Activated effector memory CD4-positive, alpha-beta T cell treated with Interleukin-2 at 50 U/mL for 16 hours (primary cell): ENCODE measurements around the gene PLGRKT.
"Not testable (repeated sequence)": the region's sequence is repeated elsewhere in the genome, so short reads cannot be mapped to it uniquely, and the experiment has no call there.

ENCODE experiments used
- DNase-seq: peaks from one replicate; pipeline ENCODE4 v3.0.0-alpha.2; 2020

The PLGRKT gene

DNA sequence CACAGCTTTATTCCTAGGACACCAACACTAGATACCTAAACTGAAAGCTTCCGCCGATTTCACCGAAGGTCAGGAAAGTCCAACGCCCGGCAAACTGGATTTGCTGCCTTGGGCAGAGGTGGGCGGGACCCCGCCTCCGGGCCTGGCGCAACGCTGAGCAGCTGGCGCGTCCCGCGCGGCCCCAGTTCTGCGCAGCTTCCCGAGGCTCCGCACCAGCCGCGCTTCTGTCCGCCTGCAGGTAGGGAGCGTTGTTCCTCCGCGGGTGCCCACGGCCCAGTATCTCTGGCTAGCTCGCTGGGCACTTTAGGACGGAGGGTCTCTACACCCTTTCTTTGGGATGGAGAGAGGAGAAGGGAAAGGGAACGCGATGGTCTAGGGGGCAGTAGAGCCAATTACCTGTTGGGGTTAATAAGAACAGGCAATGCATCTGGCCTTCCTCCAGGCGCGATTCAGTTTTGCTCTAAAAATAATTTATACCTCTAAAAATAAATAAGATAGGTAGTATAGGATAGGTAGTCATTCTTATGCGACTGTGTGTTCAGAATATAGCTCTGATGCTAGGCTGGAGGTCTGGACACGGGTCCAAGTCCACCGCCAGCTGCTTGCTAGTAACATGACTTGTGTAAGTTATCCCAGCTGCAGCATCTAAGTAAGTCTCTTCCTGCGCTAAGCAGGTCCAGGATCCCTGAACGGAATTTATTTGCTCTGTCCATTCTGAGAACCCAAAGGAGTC lies 12.8 kb upstream of the PLGRKT start, which contains the start of gene CD274:
TSS of gene CD274 (plus strand) at position 184 of the 733 bp plus-strand sequence. CDS start 5,572 bp downstream, outside the sequence.
- DNase-seq: peak; percentile 74

DNA sequence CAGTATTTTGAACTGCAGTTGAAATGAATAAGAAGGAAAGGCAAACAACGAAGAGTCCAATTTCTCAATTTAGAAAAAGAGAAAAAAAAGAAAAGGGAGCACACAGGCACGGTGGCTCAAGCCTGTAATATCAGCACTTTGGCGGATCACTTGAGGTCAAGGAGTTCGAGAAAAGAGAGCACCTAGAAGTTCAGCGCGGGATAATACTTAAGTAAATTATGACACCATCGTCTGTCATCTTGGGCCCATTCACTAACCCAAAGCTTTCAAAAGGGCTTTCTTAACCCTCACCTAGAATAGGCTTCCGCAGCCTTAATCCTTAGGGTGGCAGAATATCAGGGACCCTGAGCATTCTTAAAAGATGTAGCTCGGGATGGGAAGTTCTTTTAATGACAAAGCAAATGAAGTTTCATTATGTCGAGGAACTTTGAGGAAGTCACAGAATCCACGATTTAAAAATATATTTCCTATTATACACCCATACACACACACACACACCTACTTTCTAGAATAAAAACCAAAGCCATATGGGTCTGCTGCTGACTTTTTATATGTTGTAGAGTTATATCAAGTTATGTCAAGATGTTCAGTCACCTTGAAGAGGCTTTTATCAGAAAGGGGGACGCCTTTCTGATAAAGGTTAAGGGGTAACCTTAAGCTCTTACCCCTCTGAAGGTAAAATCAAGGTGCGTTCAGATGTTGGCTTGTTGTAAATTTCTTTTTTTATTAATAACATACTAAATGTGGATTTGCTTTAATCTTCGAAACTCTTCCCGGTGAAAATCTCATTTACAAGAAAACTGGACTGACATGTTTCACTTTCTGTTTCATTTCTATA lies 12.0 kb upstream of the PLGRKT start:
- DNase-seq: no peak

DNA sequence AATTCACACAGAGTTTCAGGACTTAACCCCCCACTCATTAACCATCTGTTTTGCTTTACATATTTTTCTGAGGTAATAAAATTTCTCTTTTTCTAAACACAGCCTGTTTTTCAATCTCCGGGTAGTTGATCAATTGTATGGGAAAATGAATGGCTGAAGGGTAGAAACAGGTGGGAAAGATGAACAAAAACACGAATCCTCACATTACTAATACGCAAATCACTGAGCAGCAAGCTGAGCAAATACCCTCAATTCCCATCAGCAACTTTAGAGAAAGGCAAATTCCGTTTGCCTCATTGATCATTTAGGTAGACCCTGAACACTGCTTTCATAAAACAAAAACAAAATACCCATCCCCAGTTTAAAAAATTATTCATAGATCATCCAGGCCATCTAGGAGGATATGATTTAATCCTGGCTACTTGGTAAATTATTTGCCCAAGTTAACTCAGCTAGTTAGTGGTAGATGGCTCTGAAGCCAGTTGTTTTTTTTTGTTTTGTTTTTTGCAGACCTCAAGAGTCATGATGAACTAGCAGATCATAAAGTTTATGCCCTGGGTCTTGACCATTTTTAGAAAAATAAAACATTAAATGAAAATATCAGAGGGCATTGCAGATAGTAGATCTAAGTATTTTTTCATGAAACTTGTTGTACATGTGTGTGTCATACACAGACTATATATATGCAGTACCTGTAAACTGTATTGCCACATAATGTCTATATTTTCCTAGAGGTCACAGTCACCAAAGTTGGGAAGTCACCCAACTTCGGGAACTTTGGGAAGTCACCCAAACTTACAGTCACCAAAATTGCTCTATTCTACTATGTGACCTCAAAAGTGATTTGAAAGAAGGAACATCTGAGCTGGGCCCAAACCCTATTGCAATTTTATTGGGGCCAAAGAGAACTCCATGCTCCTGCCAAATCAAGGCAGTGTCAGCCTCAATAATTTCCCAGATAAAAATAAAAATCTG lies 11.0 kb upstream of the PLGRKT start:
- DNase-seq: no peak

DNA sequence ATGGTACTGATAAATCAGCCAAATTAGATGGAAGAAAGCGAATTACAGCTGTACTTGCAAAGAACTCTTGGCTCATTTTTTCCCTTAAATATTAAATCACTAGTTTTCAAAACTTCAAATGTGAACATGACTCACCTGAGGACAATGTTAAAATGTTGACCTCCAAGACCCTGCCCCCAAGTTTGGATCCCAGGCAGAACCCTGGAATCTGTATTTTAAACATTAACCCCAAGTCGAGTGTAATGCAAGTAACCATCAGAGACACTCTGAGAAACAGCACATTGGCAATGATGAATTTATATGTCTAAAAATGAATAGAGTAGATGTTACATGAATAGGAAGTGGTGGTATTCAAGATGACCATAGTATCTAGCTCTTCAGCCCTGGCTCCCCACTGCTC lies 10.3 kb upstream of the PLGRKT start:
- no peak for DNase-seq

DNA sequence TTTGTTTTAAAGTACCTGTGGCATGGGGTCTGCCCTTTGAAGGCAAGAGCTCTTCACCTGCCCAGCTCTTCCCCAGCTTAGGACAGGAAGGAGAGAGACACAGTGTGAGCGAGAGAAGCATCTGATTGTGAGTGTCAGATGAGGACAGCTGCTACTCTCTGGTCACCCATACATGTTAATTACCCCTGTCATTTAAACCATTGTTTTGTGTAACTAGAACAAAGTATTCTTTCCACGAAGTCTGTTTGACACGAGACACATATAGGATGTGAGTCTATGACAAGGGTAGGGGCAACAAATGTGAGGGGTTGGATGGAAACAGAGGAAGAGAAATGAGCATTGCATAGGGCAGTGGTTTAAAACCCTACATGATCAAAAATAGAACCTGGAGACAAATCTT lies 9.6 kb upstream of the PLGRKT start:
- DNase-seq: no peak

DNA sequence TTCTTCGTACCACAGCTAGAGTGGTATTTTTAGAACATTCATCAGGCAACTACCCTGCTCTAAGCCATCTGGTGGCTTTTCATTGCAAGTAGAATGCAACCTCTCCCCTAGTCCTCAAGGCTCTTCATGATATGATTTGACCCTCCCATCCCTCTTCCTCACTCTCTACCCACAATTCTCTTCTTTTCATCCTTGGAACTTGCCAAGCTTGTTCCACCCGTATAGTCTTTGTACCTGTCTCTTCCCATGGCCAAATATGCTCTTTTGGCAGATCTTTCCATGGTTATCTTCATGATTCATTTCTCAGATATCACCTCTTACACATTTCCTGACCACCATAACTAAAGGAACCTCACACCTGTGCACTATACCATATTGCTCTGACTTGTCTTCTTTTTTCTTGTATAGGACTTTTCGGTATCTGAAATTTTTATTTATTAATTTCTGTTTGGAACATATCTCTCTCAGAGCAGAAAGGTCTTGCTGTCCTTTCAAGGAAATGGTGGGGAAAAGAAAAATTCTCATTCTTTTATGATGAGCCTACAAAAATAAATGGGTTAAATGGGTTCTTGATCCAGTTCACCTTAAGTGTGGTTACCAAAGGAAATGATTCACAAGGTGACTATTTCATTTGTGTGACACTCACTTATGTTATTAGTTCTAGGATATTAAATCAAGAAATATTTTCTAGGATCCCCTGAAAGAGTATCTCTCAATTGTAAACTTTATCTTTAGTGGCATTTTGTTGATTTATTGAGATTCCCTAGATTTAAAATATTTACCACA lies 8.9 kb upstream of the PLGRKT start:
- no peak for DNase-seq

DNA sequence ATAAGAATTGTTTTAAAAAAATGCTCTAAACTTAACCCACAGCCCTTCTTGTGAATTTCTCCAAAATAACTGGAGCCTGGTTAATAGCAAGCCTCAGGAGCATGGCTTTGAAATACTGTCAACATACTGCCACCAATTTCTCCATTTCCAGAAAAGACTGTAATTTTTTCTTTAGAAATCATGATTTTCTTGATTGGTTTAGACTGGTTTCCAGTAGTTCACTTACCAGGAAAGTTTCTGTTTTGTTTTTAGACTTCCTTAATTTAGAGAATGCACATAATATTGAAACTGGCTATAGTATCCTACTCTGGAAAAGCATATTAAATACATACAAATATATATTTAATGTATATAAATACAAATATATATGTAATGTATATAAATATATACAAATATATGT lies 8.2 kb upstream of the PLGRKT start:
- DNase-seq: no peak

DNA sequence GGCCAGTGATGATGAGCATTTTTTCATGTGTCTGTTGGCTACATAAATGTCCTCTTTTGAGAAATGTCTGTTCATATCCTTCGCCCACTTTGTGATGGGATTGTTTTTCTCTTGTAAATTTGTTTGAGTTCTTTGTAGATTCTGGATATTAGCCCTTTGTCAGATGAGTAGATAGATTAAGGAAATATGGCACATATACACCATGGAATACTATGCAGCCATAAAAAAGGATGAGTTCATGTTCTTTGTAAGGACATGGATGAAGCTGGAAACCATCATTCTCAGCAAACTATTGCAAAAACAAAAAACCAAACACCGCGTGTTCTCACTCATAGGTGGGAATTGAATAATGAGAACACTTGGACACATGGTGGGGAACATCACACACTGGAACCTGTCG lies 7.4 kb upstream of the PLGRKT start:
- DNase-seq: not testable (repeated sequence)

DNA sequence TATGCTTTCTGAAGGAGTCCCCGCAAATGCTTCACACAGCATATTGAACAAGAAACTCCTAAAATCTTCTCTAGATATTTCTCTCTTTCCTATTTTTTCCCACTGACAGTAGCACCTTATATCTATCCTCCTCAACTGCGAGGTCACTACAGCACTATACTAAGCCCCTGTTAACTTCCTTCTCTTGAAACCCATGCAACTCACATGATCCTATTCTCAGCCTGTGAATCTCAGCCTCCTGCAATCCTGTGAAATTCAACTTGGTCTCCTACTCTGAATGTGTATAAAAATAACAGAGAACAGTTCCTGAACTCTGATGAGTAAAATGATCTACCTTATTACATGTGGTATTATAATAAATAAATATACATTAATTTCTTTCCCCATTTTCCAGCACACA lies 6.1 kb upstream of the PLGRKT start:
- no peak for DNase-seq

DNA sequence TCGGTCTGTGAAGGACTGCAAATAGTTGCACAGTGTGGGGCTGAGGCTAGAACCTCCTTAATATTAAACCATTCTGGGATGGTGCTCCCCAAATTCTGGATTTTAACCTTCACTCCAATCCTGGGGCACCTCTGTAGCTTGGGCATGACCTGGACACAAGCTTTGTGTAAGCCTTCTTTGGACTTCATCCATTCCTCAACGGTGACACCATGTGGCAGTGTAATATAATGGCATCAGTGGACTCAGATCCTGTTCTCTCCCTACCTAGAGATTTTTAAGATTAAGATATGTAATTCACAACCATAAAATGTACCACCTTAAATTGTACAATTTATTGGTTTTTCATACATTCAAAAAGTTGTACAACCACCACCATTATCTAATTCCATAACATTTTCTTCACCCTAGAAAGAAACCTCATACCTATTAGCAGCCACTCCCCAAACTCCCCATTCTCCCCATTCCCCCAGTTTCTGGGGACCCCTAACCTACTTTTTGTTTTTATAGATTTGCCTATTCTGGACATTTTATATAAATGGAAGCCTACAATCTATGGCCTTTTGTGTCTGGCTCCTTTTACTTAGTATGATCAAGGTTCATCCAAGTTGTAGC lies 4.8 kb upstream of the PLGRKT start:
- no peak for DNase-seq

DNA sequence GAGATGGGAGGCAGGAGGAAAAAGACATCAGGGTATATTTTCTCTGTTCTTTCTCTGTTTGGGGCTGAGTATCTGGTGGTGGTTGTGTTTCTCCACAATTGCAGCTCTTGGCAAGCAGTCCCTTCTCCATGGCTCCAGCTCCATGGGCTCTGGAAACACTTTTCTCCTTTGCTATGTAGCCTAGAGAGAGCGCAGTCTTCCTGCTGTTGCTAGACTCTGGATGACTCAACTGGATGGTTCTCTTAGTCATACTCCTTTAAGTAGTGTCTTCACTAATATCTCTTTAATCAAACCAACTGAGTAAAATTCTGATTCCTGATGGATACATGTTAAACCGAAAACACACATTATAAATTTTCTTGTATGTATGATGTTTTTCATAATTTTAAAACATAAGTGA lies 3.3 kb upstream of the PLGRKT start:
- DNase-seq: no peak

DNA sequence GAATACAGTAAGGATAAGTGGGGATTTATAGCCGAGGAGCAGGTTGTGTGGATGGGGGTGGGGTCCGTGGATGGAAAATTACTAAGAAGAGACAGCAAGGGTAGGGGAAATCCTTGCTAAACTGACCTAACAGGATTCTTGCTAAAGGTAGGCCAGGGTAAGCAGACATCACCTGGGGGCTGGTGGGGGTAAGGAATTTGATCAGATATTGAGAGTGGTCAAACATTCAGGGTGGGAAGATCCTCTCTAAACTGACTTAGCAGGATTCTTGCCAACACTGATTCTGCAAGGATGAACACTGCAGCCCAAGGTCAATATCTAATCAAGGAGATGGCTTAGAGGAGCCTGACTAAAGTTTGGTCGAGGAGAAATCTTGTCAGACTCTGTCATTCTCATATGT lies 2.7 kb upstream of the PLGRKT start:
- no peak for DNase-seq

DNA sequence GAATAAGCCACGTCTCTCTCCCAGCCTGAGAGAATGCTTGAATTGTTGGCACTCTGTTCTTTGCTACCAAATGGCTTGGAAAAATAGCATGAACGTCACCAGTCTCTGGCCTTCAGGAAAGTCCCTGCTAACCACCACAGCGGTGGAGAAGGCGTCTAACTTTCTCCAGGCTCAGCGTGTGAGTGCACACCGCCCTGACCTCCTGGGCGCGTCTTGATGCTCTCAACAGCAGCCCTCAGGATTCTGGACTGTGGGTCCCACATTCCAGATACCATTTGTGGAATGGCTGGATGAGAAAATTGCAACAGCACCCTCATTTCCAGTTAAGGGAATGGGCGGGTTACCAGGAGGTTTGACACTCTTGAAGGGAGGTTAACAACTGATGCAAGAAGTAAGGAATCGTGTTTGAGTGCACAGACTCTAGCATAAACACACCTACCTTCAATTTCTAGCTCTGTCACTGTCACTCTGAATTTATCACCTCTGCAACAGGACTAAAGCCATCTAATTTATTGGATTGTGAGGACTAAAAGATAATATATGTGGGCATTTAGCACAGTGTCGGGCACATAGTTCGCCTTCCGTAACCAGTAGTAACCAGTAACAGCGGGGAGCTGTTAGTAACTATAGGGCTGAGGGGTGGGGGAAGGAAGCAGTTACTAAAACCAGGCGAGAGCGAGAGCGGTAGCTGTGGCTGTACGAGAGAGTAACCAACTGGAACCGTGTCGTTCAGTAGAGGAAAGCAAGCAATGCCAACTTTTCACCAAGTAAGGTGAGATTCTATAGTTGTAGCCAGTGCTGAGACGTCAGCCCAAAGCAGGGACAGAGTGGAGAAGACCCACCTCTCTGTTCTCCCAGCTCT lies 807 bp upstream of the PLGRKT start:
- DNase-seq: peak; percentile 27

DNA sequence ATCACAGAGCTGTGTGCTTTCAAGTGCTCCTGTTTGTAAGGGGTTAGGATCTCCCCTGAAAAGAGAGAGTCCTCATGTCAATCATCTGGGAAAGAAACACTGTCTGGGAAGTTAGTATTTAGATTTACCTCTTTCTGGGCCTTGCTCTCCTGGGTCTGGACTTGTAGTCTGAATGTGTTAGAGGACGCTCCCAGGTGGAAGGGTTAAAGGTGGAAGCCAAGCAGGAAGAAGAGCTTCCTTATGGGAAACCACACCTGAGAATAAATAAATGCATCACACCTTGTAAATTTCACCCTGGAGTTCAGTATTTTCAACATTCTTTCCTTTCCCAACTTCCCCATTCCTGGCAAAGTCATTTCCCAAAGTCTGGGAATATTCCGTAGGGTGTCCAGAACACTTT lies 1.3 kb downstream of the PLGRKT start:
- no peak for DNase-seq

DNA sequence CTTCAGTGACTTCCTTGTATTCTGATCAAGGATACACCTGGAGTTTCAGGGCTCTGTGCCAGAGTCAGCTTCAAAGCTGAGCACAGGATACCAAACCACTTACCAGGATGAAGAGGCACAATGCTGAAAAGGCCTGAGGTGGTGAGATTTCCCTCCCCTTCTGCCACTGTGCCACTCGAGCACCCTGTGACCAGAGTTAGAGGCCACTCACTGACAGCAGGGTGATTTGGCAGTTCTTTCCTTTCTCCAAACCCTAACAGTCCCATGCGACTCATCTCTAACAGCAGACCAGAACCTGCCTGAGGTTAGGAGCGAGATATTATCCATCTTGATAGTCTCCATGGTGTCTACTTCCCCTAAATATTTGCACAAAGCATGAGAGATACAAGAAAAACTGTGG lies 1.8 kb downstream of the PLGRKT start:
- DNase-seq: no peak

DNA sequence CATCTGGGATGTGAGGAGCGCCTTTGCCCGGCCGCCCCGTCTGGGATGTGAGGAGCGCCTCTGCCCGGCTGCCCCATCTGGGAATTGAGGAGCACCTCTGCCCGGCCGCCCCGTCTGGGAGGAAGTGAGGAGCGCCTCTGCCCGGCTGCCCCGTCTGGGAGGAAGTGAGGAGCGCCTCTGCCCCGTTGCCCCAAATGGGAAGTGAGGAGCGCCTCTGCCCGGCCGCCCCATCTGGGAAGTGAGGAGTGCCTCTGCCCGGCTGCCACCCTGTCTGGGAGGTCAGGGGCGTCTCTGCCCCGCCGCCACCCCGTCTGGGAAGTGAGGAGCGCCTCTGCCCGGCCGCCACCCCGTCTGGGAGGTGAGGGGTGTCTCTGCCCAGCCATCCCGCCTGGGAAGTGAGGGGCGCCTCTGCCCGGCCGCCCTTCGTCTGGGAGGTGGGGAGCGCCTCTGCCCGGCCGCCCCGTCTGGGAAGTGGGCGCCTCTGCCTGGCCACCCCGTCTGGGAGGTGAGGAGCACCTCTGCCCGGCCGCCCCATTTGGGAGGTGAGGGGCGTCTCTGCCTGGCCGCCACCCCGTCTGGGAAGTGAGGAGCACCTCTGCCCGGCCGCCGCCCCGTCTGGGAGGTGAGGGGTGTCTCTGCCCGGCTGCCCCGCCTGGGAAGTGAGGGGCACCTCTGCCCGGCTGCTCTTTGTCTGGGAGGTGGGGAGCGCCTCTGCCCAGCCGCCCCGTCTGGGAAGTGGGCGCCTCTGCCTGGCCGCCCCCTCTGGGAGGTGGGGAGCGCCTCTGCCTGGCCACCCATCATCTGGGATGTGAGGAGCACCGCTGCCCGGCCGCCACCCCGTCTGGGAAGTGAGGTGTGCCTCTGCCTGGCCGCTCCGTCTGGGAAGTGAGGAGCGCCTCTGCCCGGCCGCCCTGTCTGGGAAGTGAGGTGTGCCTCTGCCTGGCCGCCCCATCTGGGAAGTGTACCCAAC lies 3.6 kb downstream of the PLGRKT start:
- not testable (repeated sequence) for DNase-seq

DNA sequence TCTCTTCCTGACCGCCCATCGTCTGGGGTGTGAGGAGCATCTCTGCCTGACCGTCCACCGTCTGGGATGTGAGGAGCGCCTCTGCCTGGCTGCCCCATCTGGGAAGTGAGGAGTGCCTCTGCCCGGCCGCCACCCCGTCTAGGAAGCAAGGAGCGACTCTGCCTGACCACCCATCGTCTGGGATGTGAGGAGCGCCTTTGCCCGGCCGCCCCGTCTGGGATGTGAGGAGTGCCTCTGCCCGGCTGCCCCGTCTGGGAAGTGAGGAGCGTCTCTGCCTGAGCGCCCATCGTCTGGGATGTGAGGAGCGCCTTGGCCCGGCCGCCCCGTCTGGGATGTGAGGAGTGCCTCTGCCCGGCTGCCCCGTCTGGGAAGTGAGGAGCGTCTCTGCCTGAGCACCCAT lies 4.4 kb downstream of the PLGRKT start:
- DNase-seq: not testable (repeated sequence)

DNA sequence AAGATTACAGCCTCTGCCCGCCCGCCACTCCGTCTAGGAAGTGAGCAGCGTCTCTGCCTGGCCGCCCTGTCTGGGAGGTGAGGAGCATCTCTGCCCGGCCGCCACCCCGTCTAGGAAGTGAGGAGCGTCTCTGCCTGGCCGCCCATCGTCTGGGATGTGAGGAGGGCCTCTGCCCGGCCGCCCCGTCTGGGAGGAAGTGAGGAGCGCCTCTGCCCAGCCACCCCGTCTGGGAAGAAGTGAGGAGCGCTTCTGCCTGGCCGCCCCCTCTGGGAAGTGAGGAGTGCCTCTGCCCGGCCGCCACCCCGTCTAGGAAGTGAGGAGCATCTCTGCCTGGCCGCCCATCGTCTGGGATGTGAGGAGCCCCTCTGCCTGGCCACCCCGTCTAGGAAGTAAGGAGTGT lies 4.8 kb downstream of the PLGRKT start:
- not testable (repeated sequence) for DNase-seq

DNA sequence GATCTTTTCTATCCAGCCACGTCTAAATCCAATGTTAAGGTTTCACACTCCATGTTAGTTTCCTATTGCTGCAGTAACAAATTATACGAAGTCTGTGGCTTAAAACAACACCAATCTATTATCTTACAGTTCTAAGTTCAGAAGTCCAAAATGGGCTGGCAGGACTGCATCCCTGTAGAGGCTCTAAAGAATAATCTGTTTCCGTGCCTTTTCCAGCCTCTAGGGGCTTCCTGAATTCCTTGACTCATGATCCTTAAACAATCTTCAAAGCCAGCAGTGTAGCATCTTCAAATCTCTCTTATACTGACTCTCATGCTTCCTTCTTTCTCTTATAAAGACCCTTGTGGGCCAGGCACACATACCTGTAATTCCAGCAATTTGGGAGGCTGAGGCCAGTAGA lies 6.8 kb downstream of the PLGRKT start:
- DNase-seq: no peak
